Duodenal mucosa (tissue), 2 donors: ENCODE results near the gene CLDN5.
"Not testable (repeated sequence)": the region's sequence is repeated elsewhere in the genome, so short reads cannot be mapped to it uniquely, and the experiment has no call there.

Experiments used
- H3K27ac ChIP-seq: one replicate; pipeline ENCODE4 v1.7.0; 2013; ENCODE audit warnings: low read depth, low read length
- H3K27me3 ChIP-seq, 2 donors: one replicate each; pipeline ENCODE4 v1.7.0; 2013; ENCODE audit warnings: low read length in 2 of 2, control low read depth in 1 of 2; ENCODE audit not compliant: insufficient read depth in 2 of 2, control insufficient read depth in 1 of 2
- H3K36me3 ChIP-seq, 2 donors: one replicate each; pipeline ENCODE4 v1.7.0; 2013; ENCODE audit warnings: low read length in 2 of 2, control low read depth in 1 of 2; ENCODE audit not compliant: insufficient read depth in 2 of 2, control insufficient read depth in 1 of 2
- H3K4me1 ChIP-seq, 2 donors: one replicate each; pipeline ENCODE4 v1.7.0; 2013; ENCODE audit warnings: low read length in 2 of 2, control low read depth in 1 of 2; ENCODE audit not compliant: insufficient read depth in 2 of 2, control insufficient read depth in 1 of 2
- H3K4me3 ChIP-seq, 2 donors: one replicate each; pipeline ENCODE4 v1.7.0; 2013; ENCODE audit warnings: low read length in 2 of 2, low read depth in 1 of 2
- H3K9ac ChIP-seq, 2 donors: one replicate each; pipeline ENCODE4 v1.7.0; 2013; ENCODE audit warnings: low read length in 2 of 2, low read depth in 1 of 2
- H3K9me3 ChIP-seq, 2 donors: one replicate each; pipeline ENCODE4 v1.7.0; 2013; ENCODE audit warnings: low read length in 2 of 2, control low read depth in 1 of 2; ENCODE audit not compliant: control insufficient read depth in 1 of 2

The CLDN5 gene

DNA sequence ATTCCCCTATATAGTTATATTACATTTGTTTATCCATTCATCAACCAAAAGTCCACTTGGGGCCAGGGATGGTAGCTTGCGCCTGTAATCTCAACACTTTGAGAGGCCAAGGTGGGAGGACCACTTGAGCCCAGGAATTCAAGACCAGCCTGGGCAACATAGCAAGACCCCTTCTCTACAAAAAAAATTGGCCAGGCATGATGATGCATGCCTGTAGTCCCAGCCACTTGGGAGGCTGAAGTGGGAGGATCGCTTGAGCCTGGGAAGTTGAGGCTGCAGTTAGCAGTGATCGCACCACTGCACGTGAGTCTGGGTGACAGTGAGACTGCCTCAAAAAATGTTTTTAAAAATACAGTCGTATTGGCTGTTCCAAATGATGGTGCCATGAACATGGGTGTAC is 24.2 kb upstream of the CLDN5 start:
- H3K36me3 ChIP-seq, H3K4me1 ChIP-seq: not testable (repeated sequence)

GRCh38 chr22:19547620-19548019 is 23.4 kb upstream of the CLDN5 start:
- H3K4me1 ChIP-seq: peaks cover 7 to 10% of the 10 kb centered on the region in 2 donors
- no peak overlapping the region for H3K9ac ChIP-seq
- no peak overlapping the region for H3K27ac ChIP-seq
- no peaks in the 10 kb centered on the region for H3K27me3 ChIP-seq
- H3K4me3 ChIP-seq: no peak overlapping the region
- no peaks in the 10 kb centered on the region for H3K9me3 ChIP-seq
- no peaks in the 10 kb centered on the region for H3K36me3 ChIP-seq

More for the DNA sequence above, 24.2 kb upstream of the CLDN5 start:
- not testable (repeated sequence) for H3K27ac ChIP-seq, H3K9me3 ChIP-seq, H3K27me3 ChIP-seq, H3K4me3 ChIP-seq, H3K9ac ChIP-seq

- no peak overlapping the region for H3K9ac ChIP-seq
- H3K36me3 ChIP-seq: no peaks in the 10 kb centered on the region
- no peaks in the 10 kb centered on the region for H3K27me3 ChIP-seq
- H3K27ac ChIP-seq: no peak overlapping the region
- H3K4me1 ChIP-seq: peaks cover 7 to 10% of the 10 kb centered on the region in 2 donors
- H3K4me3 ChIP-seq: no peak overlapping the region
- H3K9me3 ChIP-seq: no peaks in the 10 kb centered on the region
Observed at GRCh38 chr22:19546680-19547079, 22.5 kb upstream of the CLDN5 start.

- Histone ChIP-seq H3K4me1 (peaks cover 7 to 10% of the 10 kb centered on the region in 2 donors), H3K27ac (no peak overlapping the region), H3K4me3 (no peak overlapping the region)
Observed at GRCh38 chr22:19545935-19546207, 21.7 kb upstream of the CLDN5 start.

DNA sequence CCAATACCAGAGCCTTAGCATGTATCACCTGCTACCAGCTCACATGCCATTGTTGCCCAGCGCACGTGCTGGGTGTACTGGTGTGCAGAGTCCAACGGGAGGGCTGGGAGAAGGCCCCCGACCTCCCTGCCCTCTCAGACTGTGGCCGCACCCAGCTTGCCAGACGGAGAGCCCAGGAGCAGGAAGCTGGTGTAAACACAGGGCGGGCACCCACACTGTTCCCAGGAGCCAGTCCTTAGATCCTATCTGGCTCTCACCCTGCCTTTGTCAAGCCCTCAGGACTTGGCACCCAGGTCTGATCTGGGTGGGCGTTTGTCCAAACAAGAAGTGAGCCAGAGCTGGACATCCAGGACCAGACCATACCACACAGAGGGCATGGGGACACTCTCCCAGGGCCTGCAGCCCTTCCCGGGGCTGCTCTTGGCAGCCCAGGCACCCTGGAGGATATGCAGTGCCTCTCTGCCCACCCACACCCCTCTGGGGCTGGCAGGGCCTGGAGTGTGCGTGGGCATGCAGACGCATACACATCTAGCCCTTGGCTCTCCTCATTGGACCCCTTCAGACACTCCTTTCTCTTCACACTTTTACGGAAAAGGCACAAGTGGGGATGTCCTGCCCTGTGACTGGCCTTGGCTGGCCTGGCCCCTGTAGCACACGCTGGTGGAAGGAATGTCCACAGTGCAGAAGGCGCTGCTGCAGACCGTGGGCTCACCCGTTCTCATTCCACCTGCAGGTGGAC is 19.9 kb upstream of the CLDN5 start:
- Histone ChIP-seq H3K27me3 (no peaks in the 10 kb centered on the region), H3K27ac (no peak overlapping the region), H3K9me3 (no peaks in the 10 kb centered on the region), H3K4me1 (peaks cover 7 to 10% of the 10 kb centered on the region in 2 donors), H3K4me3 (no peak overlapping the region), H3K36me3 (no peaks in the 10 kb centered on the region), H3K9ac (no peak overlapping the region)

More at GRCh38 chr22:19545935-19546207, 21.7 kb upstream of the CLDN5 start:
- no peaks in the 10 kb centered on the region for H3K27me3 ChIP-seq
- H3K9ac ChIP-seq: no peak overlapping the region
- no peaks in the 10 kb centered on the region for H3K36me3 ChIP-seq
- H3K9me3 ChIP-seq: no peaks in the 10 kb centered on the region

GRCh38 chr22:19540394-19540793 is 16.2 kb upstream of the CLDN5 start:
- Histone ChIP-seq H3K27ac (no peak overlapping the region), H3K9me3 (no peaks in the 10 kb centered on the region), H3K27me3 (no peaks in the 10 kb centered on the region), H3K36me3 (no peaks in the 10 kb centered on the region), H3K4me3 (no peak overlapping the region), H3K4me1 (peaks cover 7 to 10% of the 10 kb centered on the region in 2 donors), H3K9ac (no peak overlapping the region)

DNA sequence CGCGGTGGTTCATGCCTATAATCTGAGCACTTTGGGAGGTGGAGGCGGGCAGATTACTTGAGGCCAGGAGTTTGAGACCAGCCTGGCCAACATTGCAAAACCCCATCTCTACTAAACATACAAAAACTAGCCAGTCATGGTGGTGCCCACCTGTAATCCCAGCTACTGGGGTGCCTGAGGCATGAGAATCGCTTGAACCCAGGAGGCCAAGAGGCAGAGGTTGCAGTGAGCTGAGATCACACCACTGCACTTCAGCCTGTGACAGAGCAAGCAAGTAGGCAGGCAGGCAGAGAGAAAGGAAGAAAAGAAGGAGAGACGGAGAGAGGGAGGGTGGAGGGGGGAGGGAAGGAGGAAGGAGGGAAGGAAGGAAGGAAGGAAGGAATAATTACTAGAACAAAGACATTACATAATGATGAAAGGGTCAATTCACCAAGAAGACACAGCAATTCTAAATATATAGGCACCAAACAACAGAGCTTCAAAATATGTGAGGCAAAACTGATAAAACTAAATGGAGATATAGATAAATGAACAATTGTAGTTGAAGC is 13.8 kb upstream of the CLDN5 start:
- Histone ChIP-seq H3K4me1 (no peaks in the 10 kb centered on the region), H3K27ac (no peak overlapping the region), H3K9me3 (no peaks in the 10 kb centered on the region), H3K36me3 (no peaks in the 10 kb centered on the region), H3K9ac (no peak overlapping the region), H3K27me3 (no peaks in the 10 kb centered on the region), H3K4me3 (no peak overlapping the region)

- Histone ChIP-seq H3K4me1 (no peaks in the 10 kb centered on the region), H3K4me3 (no peak overlapping the region), H3K9ac (no peak overlapping the region), H3K27ac (no peak overlapping the region), H3K36me3 (no peaks in the 10 kb centered on the region), H3K9me3 (no peaks in the 10 kb centered on the region), H3K27me3 (no peaks in the 10 kb centered on the region)
Observed at GRCh38 chr22:19536564-19536963, 12.4 kb upstream of the CLDN5 start.

GRCh38 chr22:19535001-19535400 is 10.8 kb upstream of the CLDN5 start:
- H3K4me3 ChIP-seq: no peak overlapping the region
- H3K9ac ChIP-seq: no peak overlapping the region
- no peaks in the 10 kb centered on the region for H3K4me1 ChIP-seq
- H3K36me3 ChIP-seq: no peaks in the 10 kb centered on the region
- no peak overlapping the region for H3K27ac ChIP-seq
- H3K27me3 ChIP-seq: no peaks in the 10 kb centered on the region
- no peaks in the 10 kb centered on the region for H3K9me3 ChIP-seq

DNA sequence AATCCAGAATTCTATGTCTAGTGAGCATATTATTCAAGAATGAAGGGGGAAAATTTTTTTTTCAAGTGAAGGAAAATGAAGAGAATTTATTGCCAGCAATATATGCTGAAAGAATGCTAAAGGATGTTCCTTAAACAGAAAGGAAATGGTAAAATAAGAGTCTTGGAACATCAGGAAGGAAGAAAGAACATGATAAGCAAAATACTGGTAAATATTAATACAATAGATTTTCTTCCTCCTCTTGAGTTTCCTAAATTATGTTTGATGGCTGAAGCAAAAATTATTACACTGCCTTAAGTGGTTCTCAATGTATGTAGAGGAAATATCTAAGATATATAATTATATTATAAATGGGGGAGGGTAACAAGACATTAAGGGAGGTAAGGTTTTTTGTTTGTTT is 9.6 kb upstream of the CLDN5 start:
- H3K4me1 ChIP-seq: no peaks in the 10 kb centered on the region
- no peak overlapping the region for H3K9ac ChIP-seq
- no peaks in the 10 kb centered on the region for H3K27me3 ChIP-seq
- H3K27ac ChIP-seq: no peak overlapping the region
- H3K4me3 ChIP-seq: no peak overlapping the region
- H3K36me3 ChIP-seq: no peaks in the 10 kb centered on the region
- H3K9me3 ChIP-seq: no peaks in the 10 kb centered on the region
